Gastrocnemius medialis (tissue), 4 donors: Measurements from ENCODE around the gene PRC1.

Source experiments
- CTCF ChIP-seq, 5 experiments: fragments of 450-650 bp in 3 of 5; fragments of 200-600 bp in 2 of 5; sonication (generic) in 2 of 5; IDR thresholded peaks in 4 of 5; conservative IDR thresholded peaks in 1 of 5; 1 replicate in 4 of 5; 2 replicates in 1 of 5; pipeline ENCODE4 v1.5.1; 2016 to 2019; ENCODE audit warnings: antibody characterized with exemption in 5 of 5, mild to moderate bottlenecking in 3 of 5, moderate library complexity in 3 of 5
- POLR2A ChIP-seq, 2 donors: fragments of 450-650 bp; IDR thresholded peaks; one replicate each; pipeline ENCODE4 v1.6.1; 2017; ENCODE audit warnings: antibody characterized with exemption in 2 of 2, mild to moderate bottlenecking in 2 of 2, moderate library complexity in 2 of 2

- no peak for TF ChIP-seq CTCF (IDR thresholded peaks at IDR 0.05 in 4 of 5, conservative IDR thresholded peaks at IDR 0.05 in 1 of 5)
- TF ChIP-seq POLR2A (IDR thresholded peaks at IDR 0.05) = no peak
Measured at GRCh38 chr15:90949979-90950675, 44.2 kb downstream of the PRC1 start.
